ENCODE data around the gene CACNB2. TPM values are rescaled to one million over a fixed set of nuclear protein-coding genes. Genes with fewer than 3 reads are reported as not detected.

CACNB2 gene
- total and polyA plus RNA-seq, 2 donors: 0.85 to 3.9 TPM

- WGBS: 89% methylated on average over 13 of the region's 13 CpGs
- no peaks in the 10 kb centered on the region for H3K36me3 ChIP-seq (ENCODE audit: control insufficient read depth in 2 of 2, insufficient read depth in 2 of 2, low read length in 1 of 2)
- H3K4me1 ChIP-seq (ENCODE audit: control insufficient read depth in 2 of 2, insufficient read depth in 2 of 2, low read length in 2 of 2): no peaks in the 10 kb centered on the region
- H3K9me3 ChIP-seq (ENCODE audit: control insufficient read depth in 2 of 2, insufficient read depth in 1 of 2, low read length in 1 of 2): no peaks in the 10 kb centered on the region
- no peak for DNase-seq (ENCODE audit: low read depth in 6 of 9, low spot score in 9 of 9)
- no peak overlapping the region for H3K27ac ChIP-seq (ENCODE audit: low read depth in 1 of 2, low read length in 1 of 2)
- no peaks in the 10 kb centered on the region for H3K27me3 ChIP-seq (ENCODE audit: control insufficient read depth in 2 of 2, insufficient read depth in 1 of 2, low read length in 1 of 2)
- H3K4me3 ChIP-seq (ENCODE audit: low read length in 2 of 2): peak overlapping the region in 1 of 2 donors; percentile 20
Measured at GRCh38 chr10:18340496-18341051, 200.3 kb downstream of the CACNB2 start.

- Histone ChIP-seq H3K9me3 (ENCODE audit: control insufficient read depth in 2 of 2, insufficient read depth in 1 of 2, low read length in 1 of 2) (no peaks in the 10 kb centered on the region), H3K27ac (ENCODE audit: low read depth in 1 of 2, low read length in 1 of 2) (no peak overlapping the region), H3K4me1 (ENCODE audit: control insufficient read depth in 2 of 2, insufficient read depth in 2 of 2, low read length in 2 of 2) (no peaks in the 10 kb centered on the region), H3K27me3 (ENCODE audit: control insufficient read depth in 2 of 2, insufficient read depth in 1 of 2, low read length in 1 of 2) (no peaks in the 10 kb centered on the region), H3K4me3 (ENCODE audit: low read length in 2 of 2) (peak overlapping the region in 1 of 2 donors; percentile 20), H3K36me3 (ENCODE audit: control insufficient read depth in 2 of 2, insufficient read depth in 2 of 2, low read length in 1 of 2) (no peaks in the 10 kb centered on the region)
- DNase-seq (ENCODE audit: low read depth in 6 of 9, low spot score in 9 of 9): no peak
- WGBS: 96% methylated on average over 1 of the region's 1 CpG
Measured at GRCh38 chr10:18341055-18341454, 200.8 kb downstream of the CACNB2 start.

- Histone ChIP-seq H3K36me3 (ENCODE audit: control insufficient read depth in 2 of 2, insufficient read depth in 2 of 2, low read length in 1 of 2) (no peaks in the 10 kb centered on the region), H3K27me3 (ENCODE audit: control insufficient read depth in 2 of 2, insufficient read depth in 1 of 2, low read length in 1 of 2) (no peaks in the 10 kb centered on the region), H3K4me3 (ENCODE audit: low read length in 2 of 2) (no peak overlapping the region), H3K4me1 (ENCODE audit: control insufficient read depth in 2 of 2, insufficient read depth in 2 of 2, low read length in 2 of 2) (no peaks in the 10 kb centered on the region), H3K27ac (ENCODE audit: low read depth in 1 of 2, low read length in 1 of 2) (no peak overlapping the region), H3K9me3 (ENCODE audit: control insufficient read depth in 2 of 2, insufficient read depth in 1 of 2, low read length in 1 of 2) (no peaks in the 10 kb centered on the region)
- WGBS: 97% methylated on average over 3 of the region's 3 CpGs
- DNase-seq (ENCODE audit: low read depth in 6 of 9, low spot score in 9 of 9): no peak
Measured at GRCh38 chr10:18343573-18343972, 203.3 kb downstream of the CACNB2 start.

- Histone ChIP-seq H3K27ac (ENCODE audit: low read depth in 1 of 2, low read length in 1 of 2) (no peak overlapping the region), H3K36me3 (ENCODE audit: control insufficient read depth in 2 of 2, insufficient read depth in 2 of 2, low read length in 1 of 2) (no peaks in the 10 kb centered on the region), H3K4me1 (ENCODE audit: control insufficient read depth in 2 of 2, insufficient read depth in 2 of 2, low read length in 2 of 2) (no peaks in the 10 kb centered on the region), H3K27me3 (ENCODE audit: control insufficient read depth in 2 of 2, insufficient read depth in 1 of 2, low read length in 1 of 2) (no peaks in the 10 kb centered on the region), H3K9me3 (ENCODE audit: control insufficient read depth in 2 of 2, insufficient read depth in 1 of 2, low read length in 1 of 2) (no peaks in the 10 kb centered on the region), H3K4me3 (ENCODE audit: low read length in 2 of 2) (no peak overlapping the region)
- WGBS: 98% methylated on average over 3 of the region's 3 CpGs
- DNase-seq (ENCODE audit: low read depth in 6 of 9, low spot score in 9 of 9): no peak
Measured at GRCh38 chr10:18345308-18345707, 205.1 kb downstream of the CACNB2 start.

GRCh38 chr10:18350340-18350739 is 210.1 kb downstream of the CACNB2 start:
- 89% methylated on average over 6 of the region's 6 CpGs for WGBS
- DNase-seq (ENCODE audit: low read depth in 6 of 9, low spot score in 9 of 9): no peak
- H3K27ac ChIP-seq (ENCODE audit: low read depth in 1 of 2, low read length in 1 of 2): no peak overlapping the region
- H3K4me3 ChIP-seq (ENCODE audit: low read length in 2 of 2): no peak overlapping the region
- no peaks in the 10 kb centered on the region for H3K36me3 ChIP-seq (ENCODE audit: control insufficient read depth in 2 of 2, insufficient read depth in 2 of 2, low read length in 1 of 2)
- no peaks in the 10 kb centered on the region for H3K4me1 ChIP-seq (ENCODE audit: control insufficient read depth in 2 of 2, insufficient read depth in 2 of 2, low read length in 2 of 2)
- H3K9me3 ChIP-seq (ENCODE audit: control insufficient read depth in 2 of 2, insufficient read depth in 1 of 2, low read length in 1 of 2): no peaks in the 10 kb centered on the region
- no peaks in the 10 kb centered on the region for H3K27me3 ChIP-seq (ENCODE audit: control insufficient read depth in 2 of 2, insufficient read depth in 1 of 2, low read length in 1 of 2)

- Histone ChIP-seq H3K27ac (ENCODE audit: low read depth in 1 of 2, low read length in 1 of 2) (no peak overlapping the region), H3K4me3 (ENCODE audit: low read length in 2 of 2) (no peak overlapping the region)
- 89% methylated on average over 2 of the region's 2 CpGs for WGBS
Measured at GRCh38 chr10:18351421-18351820, 211.2 kb downstream of the CACNB2 start.

GRCh38 chr10:18352175-18352574 is 212.0 kb downstream of the CACNB2 start:
- H3K4me3 ChIP-seq (ENCODE audit: low read length in 2 of 2): no peak overlapping the region
- no peak overlapping the region for H3K27ac ChIP-seq (ENCODE audit: low read depth in 1 of 2, low read length in 1 of 2)
- H3K9me3 ChIP-seq (ENCODE audit: control insufficient read depth in 2 of 2, insufficient read depth in 1 of 2, low read length in 1 of 2): no peaks in the 10 kb centered on the region
- WGBS: over 99% methylated on average over 3 of the region's 3 CpGs
- no peaks in the 10 kb centered on the region for H3K4me1 ChIP-seq (ENCODE audit: control insufficient read depth in 2 of 2, insufficient read depth in 2 of 2, low read length in 2 of 2)
- H3K36me3 ChIP-seq (ENCODE audit: control insufficient read depth in 2 of 2, insufficient read depth in 2 of 2, low read length in 1 of 2): no peaks in the 10 kb centered on the region
- no peaks in the 10 kb centered on the region for H3K27me3 ChIP-seq (ENCODE audit: control insufficient read depth in 2 of 2, insufficient read depth in 1 of 2, low read length in 1 of 2)
- no peak for DNase-seq (ENCODE audit: low read depth in 6 of 9, low spot score in 9 of 9)

More at GRCh38 chr10:18351421-18351820, 211.2 kb downstream of the CACNB2 start:
- Histone ChIP-seq H3K27me3 (ENCODE audit: control insufficient read depth in 2 of 2, insufficient read depth in 1 of 2, low read length in 1 of 2) (no peaks in the 10 kb centered on the region), H3K4me1 (ENCODE audit: control insufficient read depth in 2 of 2, insufficient read depth in 2 of 2, low read length in 2 of 2) (no peaks in the 10 kb centered on the region), H3K36me3 (ENCODE audit: control insufficient read depth in 2 of 2, insufficient read depth in 2 of 2, low read length in 1 of 2) (no peaks in the 10 kb centered on the region), H3K9me3 (ENCODE audit: control insufficient read depth in 2 of 2, insufficient read depth in 1 of 2, low read length in 1 of 2) (no peaks in the 10 kb centered on the region)
- DNase-seq (ENCODE audit: low read depth in 6 of 9, low spot score in 9 of 9): no peak

GRCh38 chr10:18359812-18360211 is 219.6 kb downstream of the CACNB2 start:
- H3K4me3 ChIP-seq (ENCODE audit: low read length in 2 of 2): no peak overlapping the region
- no peak for DNase-seq (ENCODE audit: low read depth in 6 of 9, low spot score in 9 of 9)
- H3K36me3 ChIP-seq (ENCODE audit: control insufficient read depth in 2 of 2, insufficient read depth in 2 of 2, low read length in 1 of 2): no peaks in the 10 kb centered on the region
- no peaks in the 10 kb centered on the region for H3K4me1 ChIP-seq (ENCODE audit: control insufficient read depth in 2 of 2, insufficient read depth in 2 of 2, low read length in 2 of 2)
- WGBS: 96% methylated on average over 5 of the region's 5 CpGs
- H3K27ac ChIP-seq (ENCODE audit: low read depth in 1 of 2, low read length in 1 of 2): no peak overlapping the region
- no peaks in the 10 kb centered on the region for H3K27me3 ChIP-seq (ENCODE audit: control insufficient read depth in 2 of 2, insufficient read depth in 1 of 2, low read length in 1 of 2)
- H3K9me3 ChIP-seq (ENCODE audit: control insufficient read depth in 2 of 2, insufficient read depth in 1 of 2, low read length in 1 of 2): no peaks in the 10 kb centered on the region

GRCh38 chr10:18362892-18363291 is 222.7 kb downstream of the CACNB2 start:
- Histone ChIP-seq H3K4me1 (ENCODE audit: control insufficient read depth in 2 of 2, insufficient read depth in 2 of 2, low read length in 2 of 2) (no peaks in the 10 kb centered on the region), H3K9me3 (ENCODE audit: control insufficient read depth in 2 of 2, insufficient read depth in 1 of 2, low read length in 1 of 2) (no peaks in the 10 kb centered on the region), H3K27me3 (ENCODE audit: control insufficient read depth in 2 of 2, insufficient read depth in 1 of 2, low read length in 1 of 2) (no peaks in the 10 kb centered on the region), H3K36me3 (ENCODE audit: control insufficient read depth in 2 of 2, insufficient read depth in 2 of 2, low read length in 1 of 2) (no peaks in the 10 kb centered on the region), H3K4me3 (ENCODE audit: low read length in 2 of 2) (no peak overlapping the region), H3K27ac (ENCODE audit: low read depth in 1 of 2, low read length in 1 of 2) (no peak overlapping the region)
- WGBS: 92% methylated on average over 1 of the region's 1 CpG
- no peak for DNase-seq (ENCODE audit: low read depth in 6 of 9, low spot score in 9 of 9)

All from thymus (tissue), 11 donors.